ENCODE data around the gene CD101. TPM values are rescaled to one million over a fixed set of nuclear protein-coding genes. Genes with fewer than 3 reads are reported as not detected.

The CD101 gene
- total RNA-seq, 1 experiment from 2014 or later: 1.7 TPM

GRCh38 chr1:117066367-117066766 is 64.8 kb downstream of the CD101 start:
- no peak for DNase-seq (ENCODE audit: low spot score)
- TF ChIP-seq EZH2 (IDR thresholded peaks at IDR 0.05; ENCODE audit: borderline replicate concordance, low read depth, low read length, poor library complexity, severe bottlenecking): no peak
- no peak for TF ChIP-seq CTCF (conservative IDR thresholded peaks at IDR 0.05; ENCODE audit: low read depth, low read length)
- no peaks in the 10 kb centered on the region for H3K27me3 ChIP-seq (replicated peaks; ENCODE audit: insufficient read depth, low read depth, low read length, poor library complexity)
- ChIA-PET CTCF (interaction anchor here (0.6 to 0.7 kb wide), 2 partner anchors 111 to 484 kb away, joined by 7 read pairs; no protein-coding TSS in a partner anchor), POLR2A (ENCODE audit: low non-redundant PET) (no interaction called here)
- BruUV-seq (replicated peaks): no TSS peak
- intact Hi-C loops (cut with micrococcal nuclease; ENCODE audit: unreplicated experiment): loop anchor here (5.0 kb wide), 1 partner anchor 56 kb away; the partner anchor contains the start of gene TRIM45
- H3K4me1 ChIP-seq (ENCODE audit: insufficient read depth, low read length, poor library complexity, severe bottlenecking): peaks cover 6% of the 10 kb centered on the region
- no peak overlapping the region for H3K4me3 ChIP-seq (ENCODE audit: low read depth, low read length, poor library complexity, severe bottlenecking)
- peaks cover 23% of the 10 kb centered on the region for H3K36me3 ChIP-seq (ENCODE audit: insufficient read depth, low read length, poor library complexity, severe bottlenecking)
- H3K27ac ChIP-seq (ENCODE audit: low read depth, low read length, poor library complexity, severe bottlenecking): no peak overlapping the region
- H3K9me3 ChIP-seq (ENCODE audit: low read depth, low read length, poor library complexity, severe bottlenecking): no peaks in the 10 kb centered on the region

- H3K27ac ChIP-seq (ENCODE audit: low read depth, low read length, poor library complexity, severe bottlenecking): no peak overlapping the region
- intact Hi-C loops (cut with micrococcal nuclease; ENCODE audit: unreplicated experiment): loop anchor here (2.0 to 5.0 kb wide), 2 partner anchors 55 to 217 kb away; partner anchors contain the start of gene TRIM45
- peaks cover 17% of the 10 kb centered on the region for H3K36me3 ChIP-seq (ENCODE audit: insufficient read depth, low read length, poor library complexity, severe bottlenecking)
- CTCF ChIA-PET: interaction anchor here (0.6 to 1.4 kb wide), 4 partner anchors 25 to 217 kb away, joined by 5 to 16 read pairs (median 12); no protein-coding TSS in a partner anchor
- DNase-seq (ENCODE audit: low spot score): peak; percentile 60
- no peaks in the 10 kb centered on the region for H3K27me3 ChIP-seq (replicated peaks; ENCODE audit: insufficient read depth, low read depth, low read length, poor library complexity)
- no peaks in the 10 kb centered on the region for H3K9me3 ChIP-seq (ENCODE audit: low read depth, low read length, poor library complexity, severe bottlenecking)
- no TSS peak for BruUV-seq (replicated peaks)
- H3K4me1 ChIP-seq (ENCODE audit: insufficient read depth, low read length, poor library complexity, severe bottlenecking): no peaks in the 10 kb centered on the region
- POLR2A ChIA-PET (ENCODE audit: low non-redundant PET): no interaction called here
- no peak for TF ChIP-seq EZH2 (IDR thresholded peaks at IDR 0.05; ENCODE audit: borderline replicate concordance, low read depth, low read length, poor library complexity, severe bottlenecking)
- peak; percentile 74 for TF ChIP-seq CTCF (conservative IDR thresholded peaks at IDR 0.05; ENCODE audit: low read depth, low read length)
- H3K4me3 ChIP-seq (ENCODE audit: low read depth, low read length, poor library complexity, severe bottlenecking): no peak overlapping the region
These were observed 66.2 kb downstream of the CD101 start for GRCh38 chr1:117067533-117068370.

GRCh38 chr1:117068580-117068979 is 67.0 kb downstream of the CD101 start:
- Histone ChIP-seq H3K36me3 (ENCODE audit: insufficient read depth, low read length, poor library complexity, severe bottlenecking) (peaks cover 14% of the 10 kb centered on the region), H3K27me3 (replicated peaks; ENCODE audit: insufficient read depth, low read depth, low read length, poor library complexity) (no peaks in the 10 kb centered on the region), H3K9me3 (ENCODE audit: low read depth, low read length, poor library complexity, severe bottlenecking) (no peaks in the 10 kb centered on the region), H3K4me3 (ENCODE audit: low read depth, low read length, poor library complexity, severe bottlenecking) (no peak overlapping the region), H3K4me1 (ENCODE audit: insufficient read depth, low read length, poor library complexity, severe bottlenecking) (no peaks in the 10 kb centered on the region), H3K27ac (ENCODE audit: low read depth, low read length, poor library complexity, severe bottlenecking) (no peak overlapping the region)
- BruUV-seq (replicated peaks): no TSS peak
- TF ChIP-seq CTCF (conservative IDR thresholded peaks at IDR 0.05; ENCODE audit: low read depth, low read length) (no peak), EZH2 (IDR thresholded peaks at IDR 0.05; ENCODE audit: borderline replicate concordance, low read depth, low read length, poor library complexity, severe bottlenecking) (no peak)
- DNase-seq (ENCODE audit: low spot score): no peak
- ChIA-PET POLR2A (ENCODE audit: low non-redundant PET) (no interaction called here), CTCF (interaction anchor here (0.9 kb wide), 1 partner anchor 216 kb away, joined by 5 read pairs; no protein-coding TSS in a partner anchor)
- intact Hi-C loops (cut with micrococcal nuclease; ENCODE audit: unreplicated experiment): loop anchor here (2.0 to 5.0 kb wide), 2 partner anchors 54 to 216 kb away; partner anchors contain the start of gene TRIM45

All from A673 (cell line).